GM21447 (cell line): Measurements from ENCODE around the gene NAA15.
"Not testable (repeated sequence)": the region's sequence is repeated elsewhere in the genome, so short reads cannot be mapped to it uniquely, and the experiment has no call there.

Source experiments
- ATAC-seq: cut with Tn5 transposase; IDR thresholded peaks from one replicate; pipeline ENCODE4 v1.9.1; 2021; ENCODE audit not compliant: unreplicated experiment

The NAA15 gene

GRCh38 chr4:139337612-139338011 lies 36.3 kb downstream of the NAA15 start:
- no peak for ATAC-seq

DNA sequence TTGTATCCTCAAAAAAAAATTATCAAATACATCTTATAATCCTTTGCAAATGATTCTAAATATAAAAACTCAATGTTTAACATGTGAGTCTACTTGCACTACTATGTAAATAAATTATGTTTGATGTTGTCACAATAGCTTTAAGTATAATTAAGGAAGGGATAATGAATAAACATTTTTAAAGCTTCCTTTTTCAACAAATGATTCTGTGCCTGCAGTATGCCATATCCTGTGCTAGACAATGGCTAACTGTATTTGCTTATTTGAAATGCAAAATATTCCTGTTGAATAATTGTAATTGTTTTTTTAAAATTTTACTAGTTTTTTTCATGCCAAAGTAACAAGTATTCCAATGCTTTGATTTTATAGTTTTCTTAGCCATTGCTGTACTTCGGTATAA lies 60.0 kb downstream of the NAA15 start:
- no peak for ATAC-seq

GRCh38 chr4:139367421-139368090 lies 66.3 kb downstream of the NAA15 start:
- no peak for ATAC-seq

DNA sequence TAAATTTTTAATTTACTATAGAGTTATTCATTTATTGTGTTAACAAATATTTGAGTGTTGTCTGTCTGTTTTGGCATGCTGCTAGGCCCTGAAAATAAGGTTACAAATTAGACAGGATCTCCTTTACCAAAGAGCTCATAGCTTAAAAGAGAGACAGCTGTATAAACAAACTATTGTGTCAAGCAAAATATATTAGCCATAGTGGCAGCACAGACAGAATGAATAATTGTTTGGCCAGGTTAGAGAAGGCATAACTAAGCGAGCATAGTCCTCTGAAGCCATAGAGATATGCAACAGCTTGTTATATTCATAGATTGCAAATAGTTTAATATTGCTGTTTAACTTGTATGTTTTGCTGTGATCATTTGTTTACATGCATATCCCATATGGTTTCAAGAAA lies 67.7 kb downstream of the NAA15 start:
- no peak for ATAC-seq

DNA sequence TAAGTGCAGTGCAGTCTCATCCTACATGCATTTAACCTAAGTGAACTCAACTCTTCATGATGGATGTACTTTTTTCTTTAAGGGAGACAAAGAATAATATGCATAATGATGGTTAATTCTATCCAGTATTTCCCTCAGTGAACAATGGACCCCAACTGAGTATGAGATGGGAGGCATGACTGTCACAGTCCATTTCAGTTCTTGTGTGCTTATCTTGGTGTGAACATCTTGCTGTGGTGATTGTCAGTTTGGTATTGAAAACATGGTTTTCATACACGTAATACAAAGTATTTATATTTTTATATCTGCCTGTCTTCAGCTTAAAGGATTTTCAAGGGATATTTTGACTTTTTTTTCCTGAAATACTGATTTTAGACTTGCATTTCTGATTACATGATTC lies 72.9 kb downstream of the NAA15 start:
- no peak for ATAC-seq

- ATAC-seq = no peak
Measured at GRCh38 chr4:139386421-139386820, 85.1 kb downstream of the NAA15 start.

GRCh38 chr4:139389102-139389501 lies 87.8 kb downstream of the NAA15 start:
- ATAC-seq = no peak

- ATAC-seq = no peak
Measured at GRCh38 chr4:139389991-139390390, 88.7 kb downstream of the NAA15 start.

DNA sequence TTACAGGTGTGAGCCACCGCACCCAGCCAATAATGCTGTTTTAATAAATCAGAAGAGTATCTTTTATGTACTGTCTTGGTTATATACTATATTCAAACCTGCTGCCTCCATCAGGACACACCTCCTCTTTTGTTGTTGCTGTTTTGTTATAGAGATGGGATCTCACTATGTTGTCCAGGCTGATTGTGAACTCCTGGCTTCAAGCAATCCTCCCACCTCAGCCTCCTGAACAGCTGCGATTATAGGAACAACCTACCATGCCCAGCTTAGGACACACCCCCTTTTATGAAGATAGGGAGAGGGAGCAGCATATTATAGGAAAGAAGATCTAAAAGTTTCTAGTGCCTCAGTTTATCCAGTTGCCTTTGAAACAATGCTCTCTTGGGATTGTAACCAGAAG lies 90.4 kb downstream of the NAA15 start:
- no peak for ATAC-seq

GRCh38 chr4:139392797-139393196 lies 91.5 kb downstream of the NAA15 start:
- no peak for ATAC-seq

DNA sequence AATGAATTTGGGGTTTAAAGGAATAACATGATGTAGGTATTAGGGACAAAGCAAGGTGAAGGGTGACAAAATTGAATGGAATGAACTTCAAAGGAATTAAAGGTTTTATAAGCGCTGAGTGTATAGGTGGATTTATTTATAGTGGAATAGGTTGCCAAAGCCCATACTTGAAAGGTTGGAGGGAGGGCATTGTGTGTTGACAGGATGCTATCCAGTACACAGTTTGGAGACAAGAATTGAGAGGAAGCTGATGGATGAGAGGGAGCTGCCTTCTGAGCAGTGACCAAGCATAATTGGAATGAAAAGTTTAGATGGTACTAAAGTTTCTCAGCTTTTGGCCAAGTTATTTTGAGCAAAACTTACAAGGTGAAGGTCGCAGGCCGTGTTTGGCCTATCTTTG lies 100.1 kb downstream of the NAA15 start:
- ATAC-seq = no peak

DNA sequence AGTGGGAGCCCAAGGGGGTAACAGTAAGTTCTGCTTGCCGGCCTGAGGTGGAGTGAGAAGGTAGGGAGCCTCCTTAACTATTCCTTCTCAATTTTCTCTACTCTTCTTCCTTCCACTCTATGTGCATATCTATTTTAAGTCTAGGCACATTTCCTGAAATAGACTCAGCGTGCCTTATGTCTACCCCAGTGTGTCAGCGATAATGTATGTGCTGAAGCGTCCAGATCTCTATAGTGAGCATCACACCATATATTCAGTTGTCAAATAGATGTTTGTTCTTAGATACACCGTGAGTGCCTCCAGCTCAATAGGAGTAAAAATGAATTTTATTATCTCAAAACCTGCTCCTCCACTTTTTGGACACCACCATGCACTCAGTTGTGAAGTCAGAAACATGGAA lies 101.1 kb downstream of the NAA15 start:
- ATAC-seq = no peak

- no peak for ATAC-seq
Measured at GRCh38 chr4:139403462-139403861, 102.2 kb downstream of the NAA15 start.

GRCh38 chr4:139410312-139410711 lies 109.0 kb downstream of the NAA15 start:
- no peak for ATAC-seq

DNA sequence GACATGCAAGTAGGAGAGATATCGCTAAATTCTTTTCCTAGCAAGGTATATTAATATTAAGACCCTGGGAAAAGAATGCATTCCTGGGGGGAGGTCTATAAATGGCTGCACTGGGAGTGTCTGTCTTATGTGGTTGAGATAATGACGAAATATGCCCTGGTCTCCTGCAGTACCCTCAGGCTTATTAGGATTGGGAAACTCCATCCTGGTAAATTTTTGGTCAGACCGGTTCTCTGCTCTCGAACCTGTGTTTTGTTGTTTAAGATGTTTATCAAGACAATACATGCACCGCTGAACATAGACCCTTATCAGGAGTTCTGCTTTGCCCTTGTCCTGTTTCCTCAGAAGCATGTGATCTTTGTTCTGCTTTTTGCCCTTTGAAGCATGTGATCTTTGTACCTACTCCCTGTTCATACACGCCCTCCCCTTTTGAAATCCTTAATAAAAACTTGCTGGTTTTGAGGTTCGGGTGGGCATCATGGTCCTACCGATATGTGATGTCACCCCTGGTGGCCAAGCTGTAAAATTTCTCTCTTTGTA lies 113.4 kb downstream of the NAA15 start:
- not testable (repeated sequence) for ATAC-seq

GRCh38 chr4:139416073-139416673 lies 114.9 kb downstream of the NAA15 start:
- no peak for ATAC-seq

DNA sequence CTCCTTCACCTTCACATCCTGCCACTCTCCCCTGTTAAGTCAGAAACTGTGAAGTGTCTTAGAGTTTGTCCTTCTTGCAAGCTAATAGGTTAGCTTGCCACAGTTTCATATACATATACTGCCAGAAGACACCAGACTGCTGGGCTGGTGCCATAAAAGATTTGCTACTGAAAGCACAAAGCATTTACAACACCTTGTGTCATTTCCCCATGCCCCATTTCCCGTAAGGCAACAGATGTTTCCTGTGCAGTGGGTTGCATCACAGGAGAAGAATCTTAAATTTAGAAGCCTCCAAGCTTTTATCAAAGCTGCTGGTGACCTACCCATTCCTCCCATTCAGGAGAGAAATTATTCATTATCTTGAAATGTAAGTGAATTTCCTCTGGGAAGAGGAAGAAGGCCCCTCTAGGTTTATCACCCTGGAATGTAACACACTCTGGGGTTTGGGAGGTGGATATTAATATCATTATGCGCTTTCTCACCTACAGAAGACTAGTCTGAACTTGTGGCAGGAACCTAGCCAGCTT lies 118.1 kb downstream of the NAA15 start:
- peak; percentile 88 for ATAC-seq

- no peak for ATAC-seq
Measured at GRCh38 chr4:139420652-139421051, 119.3 kb downstream of the NAA15 start.

GRCh38 chr4:139436122-139436521 lies 134.8 kb downstream of the NAA15 start:
- no peak for ATAC-seq

DNA sequence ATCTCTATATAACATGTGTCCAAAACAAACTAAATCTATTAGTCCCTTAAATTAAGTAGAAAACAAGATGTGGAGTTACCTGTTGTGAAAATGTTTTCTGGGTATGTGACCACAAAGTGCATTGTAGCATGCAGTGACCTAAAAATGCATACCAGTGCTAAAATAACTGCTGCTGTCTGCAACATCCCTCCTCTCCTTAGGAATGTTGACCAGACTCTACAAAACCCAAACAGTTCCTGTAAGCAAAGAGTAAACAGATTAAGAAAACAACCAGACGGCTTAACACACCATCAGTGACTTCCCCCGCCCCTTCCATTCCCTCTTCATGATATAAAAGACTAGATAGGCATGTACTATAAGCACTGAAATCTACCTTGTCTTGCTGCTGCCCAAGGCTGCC lies 136.8 kb downstream of the NAA15 start:
- no peak for ATAC-seq

GRCh38 chr4:139441029-139441428 lies 139.7 kb downstream of the NAA15 start:
- no peak for ATAC-seq

DNA sequence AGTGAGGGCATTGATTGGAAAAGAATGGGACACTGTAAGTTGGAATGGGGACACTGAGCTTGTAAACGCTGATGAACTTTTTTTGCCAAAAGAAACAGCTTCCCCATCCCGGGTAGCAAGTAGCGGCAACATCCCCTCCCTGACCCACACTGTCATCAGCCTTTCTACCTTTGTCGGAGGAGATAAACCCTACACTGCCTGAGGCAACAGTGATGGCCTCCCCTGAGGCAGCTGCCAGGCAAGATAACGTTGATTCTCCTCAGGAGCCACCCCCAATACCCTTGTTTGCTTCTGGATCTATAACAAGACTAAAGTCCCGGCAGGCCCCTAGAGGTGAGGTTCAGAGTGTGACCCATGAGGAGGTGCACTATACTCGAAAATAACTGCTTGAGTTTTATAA lies 142.4 kb downstream of the NAA15 start:
- no peak for ATAC-seq
